WTC11 (cell line): ENCODE results near the gene ETV1. TPM values are rescaled to one million over a fixed set of nuclear protein-coding genes. Genes with fewer than 3 reads are reported as not detected.

Source experiments
- ATAC-seq: fragments of 200-7000 bp; cut with Tn5 transposase; 2 replicates; pipeline ENCODE4 v1.10.0; 2021; ENCODE audit warnings: mild to moderate bottlenecking, moderate library complexity
- CTCF ChIA-PET: fragments of 300-600 bp; sonication (Branson Sonifier 250); formaldehyde crosslinking; loops from one replicate; lab custom pipeline; 2021; ENCODE audit warnings: antibody characterized with exemption; lab: Charles Lee
- POLR2A ChIA-PET: fragments of 350-600 bp; sonication (Branson Sonifier 250); formaldehyde crosslinking; loops from one replicate; lab custom pipeline; 2021; ENCODE audit warnings: antibody characterized with exemption; lab: Charles Lee
- DNase-seq: peaks from one replicate; pipeline ENCODE4 v3.0.0; 2021; ENCODE audit warnings: low spot score
- H3K27ac Mint-ChIP-seq: 2 replicates; pipeline ENCODE4 v1.8.0; 2021; ENCODE audit warnings: mixed read lengths
- H3K27me3 Mint-ChIP-seq: 2 replicates; pipeline ENCODE4 v1.8.0; 2021; ENCODE audit warnings: low read depth, mild to moderate bottlenecking, moderate library complexity, mixed read lengths
- H3K36me3 Mint-ChIP-seq: 2 replicates; pipeline ENCODE4 v1.8.0; 2021; ENCODE audit warnings: mixed read lengths
- H3K4me1 Mint-ChIP-seq: 2 replicates; pipeline ENCODE4 v1.8.0; 2022; ENCODE audit warnings: mixed read lengths
- H3K4me3 Mint-ChIP-seq: 2 replicates; pipeline ENCODE4 v1.8.0; 2021; ENCODE audit warnings: mild to moderate bottlenecking, moderate library complexity, mixed read lengths
- H3K9me3 Mint-ChIP-seq: 2 replicates; pipeline ENCODE4 v1.8.0; 2021; ENCODE audit warnings: mixed read lengths
- ARID4B ChIP-seq: sonication (generic); formaldehyde crosslinking; IDR thresholded peaks from 2 replicates; pipeline ENCODE4 v1.8.0; 2023; ENCODE audit warnings: missing genetic modification reagents, mild to moderate bottlenecking, borderline replicate concordance
- E2F4 ChIP-seq: sonication (generic); formaldehyde crosslinking; IDR thresholded peaks from 2 replicates; pipeline ENCODE4 v1.8.1; 2022; ENCODE audit warnings: low read depth, mild to moderate bottlenecking, moderate library complexity, missing genetic modification reagents, borderline replicate concordance
- GABPB1 ChIP-seq: sonication (generic); formaldehyde crosslinking; IDR thresholded peaks from 2 replicates; pipeline ENCODE4 v1.8.1; 2023; ENCODE audit warnings: mild to moderate bottlenecking, missing genetic modification reagents
- JAZF1 ChIP-seq: fragments of 250-450 bp; sonication (Bioruptor Pico); IDR thresholded peaks from 2 replicates; pipeline ENCODE4 v1.9.0; 2021; ENCODE audit warnings: moderate library complexity, mild to moderate bottlenecking, inconsistent platforms
- NFE2L1 ChIP-seq: sonication (generic); formaldehyde crosslinking; IDR thresholded peaks from 2 replicates; pipeline ENCODE4 v1.8.1; 2023; ENCODE audit warnings: missing genetic modification reagents
- NR2C2 ChIP-seq: sonication (generic); formaldehyde crosslinking; IDR thresholded peaks from 2 replicates; pipeline ENCODE4 v1.8.0; 2022; ENCODE audit warnings: mild to moderate bottlenecking, missing genetic modification reagents
- OVOL2 ChIP-seq: fragments of 250-450 bp; sonication (Bioruptor Pico); IDR thresholded peaks from 2 replicates; pipeline ENCODE4 v1.9.0; 2021; ENCODE audit warnings: mild to moderate bottlenecking, borderline replicate concordance
- PRRX2 ChIP-seq: fragments of 250-450 bp; sonication (Bioruptor Pico); IDR thresholded peaks from 2 replicates; pipeline ENCODE4 v1.8.0; 2021; ENCODE audit warnings: mild to moderate bottlenecking
- RORB ChIP-seq: fragments of 250-450 bp; sonication (Bioruptor Pico); IDR thresholded peaks from 2 replicates; pipeline ENCODE4 v1.9.0; 2021; ENCODE audit warnings: mild to moderate bottlenecking
- TEAD4 ChIP-seq: sonication (generic); formaldehyde crosslinking; IDR thresholded peaks from 2 replicates; pipeline ENCODE4 v1.8.0; 2022; ENCODE audit warnings: mild to moderate bottlenecking, missing genetic modification reagents
- ZBTB21 ChIP-seq: sonication (generic); formaldehyde crosslinking; IDR thresholded peaks from 2 replicates; pipeline ENCODE4 v1.8.1; 2023; ENCODE audit warnings: mild to moderate bottlenecking, missing genetic modification reagents, borderline replicate concordance
- ZNF232 ChIP-seq: sonication (generic); formaldehyde crosslinking; IDR thresholded peaks from 2 replicates; pipeline ENCODE4 v1.8.0; 2022; ENCODE audit warnings: mild to moderate bottlenecking, missing genetic modification reagents
- ZNF317 ChIP-seq: sonication (generic); formaldehyde crosslinking; IDR thresholded peaks from 2 replicates; pipeline ENCODE4 v1.8.1; 2023; ENCODE audit warnings: low read depth, mild to moderate bottlenecking, moderate library complexity, missing genetic modification reagents, borderline replicate concordance
- ZNF423 ChIP-seq: fragments of 250-450 bp; sonication (Bioruptor Pico); IDR thresholded peaks from 2 replicates; pipeline ENCODE4 v2.1.2; 2022; ENCODE audit warnings: mild to moderate bottlenecking, moderate library complexity
- total RNA-seq: library from RNA; stranded (reverse); gene quantifications from 3 replicates; pipeline ENCODE4 v1.2.3, GENCODE V29; 2021
- TF ChIP-seq, protein P1 (sequence below): sonication (generic); formaldehyde crosslinking; IDR thresholded peaks from 2 replicates; pipeline ENCODE4 v1.8.1; 2022; ENCODE audit warnings: missing genetic modification reagents, borderline replicate concordance
- TF ChIP-seq, protein P2 (sequence below): fragments of 250-450 bp; sonication (Bioruptor Pico); IDR thresholded peaks from 2 replicates; pipeline ENCODE4 v1.8.0; 2021; ENCODE audit warnings: mild to moderate bottlenecking

ETV1 gene
- total RNA-seq, 1 experiment from 2014 or later, result 76.6 TPM

GRCh38 chr7:14020339-14020900 lies 31.0 kb upstream of the ETV1 start:
- Mint-ChIP-seq H3K27ac (no peak overlapping the region), H3K4me3 (no peak overlapping the region), H3K36me3 (no peaks in the 10 kb centered on the region), H3K27me3 (no peaks in the 10 kb centered on the region), H3K9me3 (no peaks in the 10 kb centered on the region), H3K4me1 (no peaks in the 10 kb centered on the region)
- no peak for TF ChIP-seq ZNF317
- no peak for TF ChIP-seq ARID4B
- TF ChIP-seq, protein P1, sequence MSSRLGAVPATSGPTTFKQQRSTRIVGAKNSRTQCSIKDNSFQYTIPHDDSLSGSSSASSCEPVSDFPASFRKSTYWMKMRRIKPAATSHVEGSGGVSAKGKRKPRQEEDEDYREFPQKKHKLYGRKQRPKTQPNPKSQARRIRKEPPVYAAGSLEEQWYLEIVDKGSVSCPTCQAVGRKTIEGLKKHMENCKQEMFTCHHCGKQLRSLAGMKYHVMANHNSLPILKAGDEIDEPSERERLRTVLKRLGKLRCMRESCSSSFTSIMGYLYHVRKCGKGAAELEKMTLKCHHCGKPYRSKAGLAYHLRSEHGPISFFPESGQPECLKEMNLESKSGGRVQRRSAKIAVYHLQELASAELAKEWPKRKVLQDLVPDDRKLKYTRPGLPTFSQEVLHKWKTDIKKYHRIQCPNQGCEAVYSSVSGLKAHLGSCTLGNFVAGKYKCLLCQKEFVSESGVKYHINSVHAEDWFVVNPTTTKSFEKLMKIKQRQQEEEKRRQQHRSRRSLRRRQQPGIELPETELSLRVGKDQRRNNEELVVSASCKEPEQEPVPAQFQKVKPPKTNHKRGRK (CRISPR knock-in tag), result no peak
- TF ChIP-seq OVOL2, result no peak
- TF ChIP-seq NR2C2 (CRISPR knock-in tag), result no peak
- TF ChIP-seq, protein P2, sequence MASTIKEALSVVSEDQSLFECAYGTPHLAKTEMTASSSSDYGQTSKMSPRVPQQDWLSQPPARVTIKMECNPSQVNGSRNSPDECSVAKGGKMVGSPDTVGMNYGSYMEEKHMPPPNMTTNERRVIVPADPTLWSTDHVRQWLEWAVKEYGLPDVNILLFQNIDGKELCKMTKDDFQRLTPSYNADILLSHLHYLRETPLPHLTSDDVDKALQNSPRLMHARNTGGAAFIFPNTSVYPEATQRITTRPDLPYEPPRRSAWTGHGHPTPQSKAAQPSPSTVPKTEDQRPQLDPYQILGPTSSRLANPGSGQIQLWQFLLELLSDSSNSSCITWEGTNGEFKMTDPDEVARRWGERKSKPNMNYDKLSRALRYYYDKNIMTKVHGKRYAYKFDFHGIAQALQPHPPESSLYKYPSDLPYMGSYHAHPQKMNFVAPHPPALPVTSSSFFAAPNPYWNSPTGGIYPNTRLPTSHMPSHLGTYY (CRISPR knock-in tag), result no peak
- TF ChIP-seq RORB (CRISPR knock-in tag), result no peak
- TF ChIP-seq ZNF423, result no peak
- TF ChIP-seq GABPB1 (CRISPR knock-in tag), result no peak
- DNase-seq, result no peak
- ATAC-seq, result no peak
- CTCF ChIA-PET, result no interaction called here
- POLR2A ChIA-PET, result no interaction called here

- no peak overlapping the region for H3K4me3 Mint-ChIP-seq
- TF ChIP-seq TEAD4 (CRISPR knock-in tag) (no peak), ZBTB21 (no peak), NFE2L1 (CRISPR knock-in tag) (no peak), PRRX2 (CRISPR knock-in tag) (no peak), JAZF1 (no peak), E2F4 (CRISPR knock-in tag) (no peak)
- TF ChIP-seq, all 79 proteins: peak for 0
- Mint-ChIP-seq H3K4me1 (no peaks in the 10 kb centered on the region), H3K36me3 (no peaks in the 10 kb centered on the region), H3K9me3 (no peaks in the 10 kb centered on the region), H3K27ac (no peak overlapping the region), H3K27me3 (no peaks in the 10 kb centered on the region)
- no peak for DNase-seq
- CTCF ChIA-PET, result no interaction called here
- POLR2A ChIA-PET, result no interaction called here
- ATAC-seq, result no peak
These were observed 29.3 kb upstream of the ETV1 start for GRCh38 chr7:14018751-14019150.

- Mint-ChIP-seq H3K36me3 (no peaks in the 10 kb centered on the region), H3K4me1 (peaks cover 6% of the 10 kb centered on the region), H3K9me3 (no peaks in the 10 kb centered on the region), H3K27ac (no peak overlapping the region), H3K27me3 (no peaks in the 10 kb centered on the region), H3K4me3 (no peak overlapping the region)
- no peak for TF ChIP-seq ZNF232 (CRISPR knock-in tag)
- ATAC-seq (no peak), DNase-seq (no peak)
- CTCF ChIA-PET, result no interaction called here
- POLR2A ChIA-PET, result no interaction called here
These were observed 27.5 kb upstream of the ETV1 start for GRCh38 chr7:14016950-14017349.
